GM12878 (cell line): ENCODE data around the gene IFNLR1. TPM values are rescaled to one million over a fixed set of nuclear protein-coding genes. Genes with fewer than 3 reads are reported as not detected.

Experiments
- ATAC-seq: fragments of 200-7000 bp; cut with Tn5 transposase; 3 replicates; pipeline ENCODE4 v1.9.1; 2020; ENCODE audit warnings: mild to moderate bottlenecking, moderate library complexity
- BruUV-seq: library from RNA; stranded (reverse); fragments of 400-500 nt; replicated peaks from 2 replicates; lab custom pipeline; 2021; lab: Mats Ljungman, UMichigan
- CTCF ChIA-PET: fragments of 300-600 bp; sonication (Branson Sonifier 250); formaldehyde crosslinking; extraction: SDS; loops from one replicate; lab custom pipeline; 2021; ENCODE audit warnings: inconsistent platforms; lab: Yijun Ruan, JAX
- POLR2A ChIA-PET: fragments of 350-600 bp; formaldehyde crosslinking; extraction: SDS; loops from one replicate; lab custom pipeline; 2021; ENCODE audit warnings: inconsistent platforms; lab: Charles Lee
- RAD21 ChIA-PET: fragments of 300-600 bp; sonication (Branson Sonifier 250); formaldehyde crosslinking; loops from one replicate; lab custom pipeline; 2023; ENCODE audit warnings: antibody characterized with exemption; ENCODE audit not compliant: unreplicated experiment; lab: Charles Lee
- SMC1A ChIA-PET: fragments of 300-600 bp; sonication (Branson Sonifier 250); formaldehyde crosslinking; loops from one replicate; lab custom pipeline; 2023; ENCODE audit not compliant: unreplicated experiment, uncharacterized antibody; lab: Charles Lee
- DNase-seq: peaks from one replicate; pipeline ENCODE4 v3.0.0-alpha.2; 2011; ENCODE audit warnings: low read depth, low spot score
- FAIRE-seq: peaks from 3 replicates; lab custom pipeline; 2011; peaks lifted over from hg19 to GRCh38; lab: Jason Lieb, UNC
- H2AFZ ChIP-seq: 2 replicates; pipeline ENCODE4 v1.6.0; 2011; ENCODE audit warnings: low read depth, low read length, control low read depth; ENCODE audit not compliant: control insufficient read depth
- H3K27ac ChIP-seq: 2 replicates; pipeline ENCODE4 v1.5.1; 2011; ENCODE audit warnings: control low read depth; ENCODE audit not compliant: control insufficient read depth, insufficient read depth
- H3K27me3 ChIP-seq, 2 experiments: replicated peaks in 1 of 2; 2 replicates each; pipeline versions ENCODE4 v1.6.0 to v1.6.1; 2011; ENCODE audit warnings: low read length in 1 of 2; ENCODE audit not compliant: control insufficient read depth in 2 of 2, insufficient read depth in 2 of 2
- H3K36me3 ChIP-seq, 2 experiments: 2 replicates each; pipeline ENCODE4 v1.5.1; 2011; ENCODE audit warnings: low read length in 1 of 2; ENCODE audit not compliant: control insufficient read depth in 2 of 2, insufficient read depth in 2 of 2
- H3K4me1 ChIP-seq: 2 replicates; pipeline ENCODE4 v1.6.1; 2011; ENCODE audit warnings: mild to moderate bottlenecking, low read length, moderate library complexity, mixed read lengths; ENCODE audit not compliant: control insufficient read depth, insufficient read depth
- H3K4me2 ChIP-seq: 2 replicates; pipeline ENCODE4 v1.6.0; 2011; ENCODE audit warnings: control low read depth; ENCODE audit not compliant: control insufficient read depth, insufficient read depth
- H3K4me3 ChIP-seq: fragments of 200-600 bp; sonication (generic); 2 replicates; pipeline ENCODE4 v1.5.1; 2016
- H3K79me2 ChIP-seq: 2 replicates; pipeline ENCODE4 v1.6.0; 2011; ENCODE audit warnings: low read length; ENCODE audit not compliant: control insufficient read depth, insufficient read depth
- H3K9ac ChIP-seq: 2 replicates; pipeline ENCODE4 v1.8.0; 2011; ENCODE audit warnings: low read length, control low read depth, mixed read lengths; ENCODE audit not compliant: control insufficient read depth, insufficient read depth
- H3K9me3 ChIP-seq: replicated peaks from 3 replicates; pipeline ENCODE4 v1.5.1; 2011; ENCODE audit warnings: mild to moderate bottlenecking, low read length; ENCODE audit not compliant: control insufficient read depth, insufficient read depth
- H4K20me1 ChIP-seq: 2 replicates; pipeline ENCODE4 v1.6.0; 2011; ENCODE audit not compliant: control insufficient read depth, insufficient read depth
- CBFB ChIP-seq: IDR thresholded peaks from 2 replicates; pipeline ENCODE4 v1.6.1; 2016; ENCODE audit warnings: antibody characterized with exemption, low read depth
- ESRRA ChIP-seq: IDR thresholded peaks from 2 replicates; pipeline ENCODE4 v1.6.1; 2012; ENCODE audit warnings: mild to moderate bottlenecking, low read length, improper control_type of control experiment
- HDGF ChIP-seq: fragments of 450-650 bp; IDR thresholded peaks from 2 replicates; pipeline ENCODE4 v1.6.1; 2016; ENCODE audit warnings: antibody characterized with exemption
- MLLT1 ChIP-seq: fragments of 450-650 bp; IDR thresholded peaks from 2 replicates; pipeline ENCODE4 v1.6.1; 2016; ENCODE audit warnings: mild to moderate bottlenecking
- NFYA ChIP-seq: IDR thresholded peaks from 2 replicates; pipeline ENCODE4 v1.6.1; 2011; ENCODE audit warnings: low read depth, mild to moderate bottlenecking, low read length, improper control_type of control experiment, borderline replicate concordance
- POLR2AphosphoS5 ChIP-seq: IDR thresholded peaks from 2 replicates; pipeline ENCODE4 v1.6.1; 2011; ENCODE audit warnings: mild to moderate bottlenecking, low read length, inconsistent platforms
- RELB ChIP-seq: fragments of 450-650 bp; IDR thresholded peaks from 2 replicates; pipeline ENCODE4 v1.6.1; 2017; ENCODE audit warnings: low read depth, mild to moderate bottlenecking, moderate library complexity
- STAT1 ChIP-seq: fragments of 450-650 bp; conservative IDR thresholded peaks from 2 replicates; pipeline ENCODE4 v1.6.1; 2014; ENCODE audit warnings: antibody characterized with exemption, mild to moderate bottlenecking
- WGBS: methylation state at CpG from one replicate; pipeline ENCODE4 v1.1.6; 2016; ENCODE audit warnings: low lambda C conversion rate; ENCODE audit not compliant: insufficient replicate concordance, insufficient coverage; ENCODE audit errors: missing lambda C conversion rate; 5-methylcytosine and 5-hydroxymethylcytosine counted together
- in situ Hi-C: fragments of 300-500 bp; cut with MboI; formaldehyde crosslinking; loops from 9 replicates; pipeline ENCODE4 v1.14.3; 2018; ENCODE audit warnings: mixed read lengths
- intact Hi-C: fragments of 100-400 bp; cut with micrococcal nuclease; formaldehyde crosslinking; loops from one replicate; pipeline ENCODE4 v1.14.2; 2022; ENCODE audit not compliant: unreplicated experiment
- polyA plus RNA-seq, 11 experiments: library from polyadenylated mRNA; depleted of rRNA in 4 of 11; unstranded in 6 of 11; stranded (reverse) in 5 of 11; fragments of >200 nt; fragmentation: Nextera tagmentation in 4 of 11; fragmentation: Illumina TruSeq in 1 of 11; extraction: Ambion mirVana in 4 of 11; extraction: Trizol in 1 of 11; gene quantifications; 1 replicate in 1 of 11; 2 replicates in 10 of 11; pipeline versions ENCODE4 v1.2.1 to v1.2.3, GENCODE V29; 2011 to 2016; ENCODE audit warnings: inconsistent platforms in 2 of 11, missing spikeins in 2 of 11, low read depth in 1 of 11
- total RNA-seq, 4 experiments: library from RNA; depleted of rRNA in 3 of 4; stranded (reverse); fragments of >200 nt in 3 of 4; fragmentation: Illumina TruSeq in 1 of 4; extraction: Trizol in 1 of 4; gene quantifications; 2 replicates each; pipeline versions ENCODE4 v1.2.1 to v1.2.3, GENCODE V29; 2013 to 2021
- TF ChIP-seq, protein P1 (sequence below): IDR thresholded peaks from 2 replicates; pipeline ENCODE4 v1.6.1; 2012; ENCODE audit warnings: low read length, inconsistent platforms

Gene IFNLR1
- total and polyA plus RNA-seq, 10 of the 15 experiments (the other 5 are each of a cell fraction or from before 2014, with no cell fraction given): 0.31 to 5.6 (median 3.9) TPM

DNA sequence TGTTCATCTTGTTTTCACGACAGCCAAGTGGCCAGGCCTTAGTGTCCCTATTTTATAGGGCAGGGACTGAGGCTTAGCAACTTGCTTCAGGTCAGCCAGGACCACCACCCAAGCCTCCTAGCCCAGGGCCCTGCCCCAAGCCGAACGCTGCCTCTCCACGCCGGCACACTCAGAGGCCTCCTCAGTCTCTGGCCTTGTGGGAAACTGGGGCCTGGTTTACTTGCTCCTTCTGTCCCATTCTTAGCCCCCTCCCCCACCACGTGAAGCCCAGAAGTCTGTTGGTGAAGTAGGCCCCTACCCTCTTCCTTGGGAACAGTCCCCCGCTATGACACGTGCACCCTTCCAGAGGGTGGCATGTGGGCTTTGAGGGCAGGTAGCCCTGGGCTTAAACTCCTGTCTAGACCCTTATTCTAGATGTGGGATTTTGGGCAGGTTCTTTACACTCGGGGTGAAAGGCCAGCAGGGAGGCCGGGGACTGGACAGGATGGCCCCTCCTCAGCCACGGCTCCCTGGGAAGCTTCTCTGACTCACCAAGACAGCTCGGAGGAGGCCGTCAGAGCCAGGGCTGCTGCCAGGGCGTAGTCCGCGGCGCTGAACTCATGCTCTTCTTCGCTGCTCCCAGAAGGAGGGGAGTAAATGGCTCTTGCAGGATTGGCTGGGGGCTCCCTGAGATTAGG lies 79.5 kb downstream of the IFNLR1 start (continued):
- TF ChIP-seq RELB (no peak), POLR2AphosphoS5 (no peak), STAT1 (no peak), NFYA (no peak)

DNA sequence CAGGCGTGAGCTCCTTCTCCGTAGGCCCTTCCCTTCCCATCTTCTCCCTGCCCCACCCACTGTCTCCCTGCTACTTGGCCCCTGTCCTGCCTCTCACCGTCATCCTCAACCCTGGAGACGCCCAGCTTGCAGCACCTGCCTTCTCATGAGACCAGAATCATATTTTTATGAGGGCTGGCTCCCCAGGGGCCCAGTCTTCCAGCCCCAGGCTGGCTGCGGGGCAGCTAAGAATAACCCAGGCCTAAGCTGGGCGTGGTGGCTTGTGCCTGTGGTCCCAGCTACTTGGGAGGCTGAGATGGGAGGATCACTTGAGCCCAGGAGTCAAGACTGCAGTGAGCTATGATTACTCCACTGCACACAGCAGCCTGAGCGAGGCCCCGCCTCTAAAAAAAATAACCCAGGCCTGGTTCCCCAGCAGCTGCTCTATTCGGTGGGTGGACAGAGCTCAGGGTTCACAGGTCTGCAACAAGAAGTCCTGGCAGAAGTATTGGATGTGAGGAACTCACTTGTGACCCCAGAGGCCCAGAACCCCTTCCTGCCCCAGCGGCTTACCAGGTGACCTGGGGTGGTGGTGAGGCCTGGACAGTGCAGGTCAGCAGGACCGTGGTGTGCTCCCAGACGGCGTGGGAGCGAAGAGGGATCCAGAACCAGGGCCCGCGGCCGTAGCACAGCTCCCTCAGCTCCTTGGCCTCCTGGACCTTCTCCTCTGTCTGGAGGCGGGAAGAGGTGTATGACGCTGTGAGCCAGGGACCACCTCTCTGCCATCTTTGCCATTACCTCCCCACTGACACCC lies 81.5 kb downstream of the IFNLR1 start:
- ChIA-PET RAD21 (no interaction called here), POLR2A (no interaction called here), CTCF (interaction anchor here (0.9 kb wide), 1 partner anchor 48 kb away, joined by 4 read pairs; no protein-coding TSS in a partner anchor), SMC1A (no interaction called here)
- TF ChIP-seq CBFB (no peak), ESRRA (no peak), MLLT1 (no peak), HDGF (no peak)
- TF ChIP-seq, protein P1, sequence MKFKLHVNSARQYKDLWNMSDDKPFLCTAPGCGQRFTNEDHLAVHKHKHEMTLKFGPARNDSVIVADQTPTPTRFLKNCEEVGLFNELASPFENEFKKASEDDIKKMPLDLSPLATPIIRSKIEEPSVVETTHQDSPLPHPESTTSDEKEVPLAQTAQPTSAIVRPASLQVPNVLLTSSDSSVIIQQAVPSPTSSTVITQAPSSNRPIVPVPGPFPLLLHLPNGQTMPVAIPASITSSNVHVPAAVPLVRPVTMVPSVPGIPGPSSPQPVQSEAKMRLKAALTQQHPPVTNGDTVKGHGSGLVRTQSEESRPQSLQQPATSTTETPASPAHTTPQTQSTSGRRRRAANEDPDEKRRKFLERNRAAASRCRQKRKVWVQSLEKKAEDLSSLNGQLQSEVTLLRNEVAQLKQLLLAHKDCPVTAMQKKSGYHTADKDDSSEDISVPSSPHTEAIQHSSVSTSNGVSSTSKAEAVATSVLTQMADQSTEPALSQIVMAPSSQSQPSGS: no peak
- FAIRE-seq: no peak
- Histone ChIP-seq H3K9ac (no peak overlapping the region), H3K4me1 (no peaks in the 10 kb centered on the region), H3K36me3 (no peaks in the 10 kb centered on the region), H3K4me3 (no peak overlapping the region), H3K79me2 (no peaks in the 10 kb centered on the region), H2AFZ (no peak overlapping the region), H4K20me1 (no peaks in the 10 kb centered on the region), H3K27me3 (no peaks in the 10 kb centered on the region; a peak in 2 of 4 replicates), H3K27ac (no peak overlapping the region), H3K4me2 (no peak overlapping the region), H3K9me3 (no peaks in the 10 kb centered on the region)
- DNase-seq: no peak
- no peak for ATAC-seq
- BruUV-seq: no TSS peak
- 33% methylated on average over 17 of the region's 19 CpGs for WGBS
- in situ Hi-C loops: no loop called here
- intact Hi-C loops: no loop called here
